ENCODE results near the gene TTBK1. TPM values are rescaled to one million over a fixed set of nuclear protein-coding genes. Genes with fewer than 3 reads are reported as not detected.
"Not testable (repeated sequence)": the region's sequence is repeated elsewhere in the genome, so short reads cannot be mapped to it uniquely, and the experiment has no call there.

Gene TTBK1
- total RNA-seq, 4 donors from 2014 or later, result not detected

DNA sequence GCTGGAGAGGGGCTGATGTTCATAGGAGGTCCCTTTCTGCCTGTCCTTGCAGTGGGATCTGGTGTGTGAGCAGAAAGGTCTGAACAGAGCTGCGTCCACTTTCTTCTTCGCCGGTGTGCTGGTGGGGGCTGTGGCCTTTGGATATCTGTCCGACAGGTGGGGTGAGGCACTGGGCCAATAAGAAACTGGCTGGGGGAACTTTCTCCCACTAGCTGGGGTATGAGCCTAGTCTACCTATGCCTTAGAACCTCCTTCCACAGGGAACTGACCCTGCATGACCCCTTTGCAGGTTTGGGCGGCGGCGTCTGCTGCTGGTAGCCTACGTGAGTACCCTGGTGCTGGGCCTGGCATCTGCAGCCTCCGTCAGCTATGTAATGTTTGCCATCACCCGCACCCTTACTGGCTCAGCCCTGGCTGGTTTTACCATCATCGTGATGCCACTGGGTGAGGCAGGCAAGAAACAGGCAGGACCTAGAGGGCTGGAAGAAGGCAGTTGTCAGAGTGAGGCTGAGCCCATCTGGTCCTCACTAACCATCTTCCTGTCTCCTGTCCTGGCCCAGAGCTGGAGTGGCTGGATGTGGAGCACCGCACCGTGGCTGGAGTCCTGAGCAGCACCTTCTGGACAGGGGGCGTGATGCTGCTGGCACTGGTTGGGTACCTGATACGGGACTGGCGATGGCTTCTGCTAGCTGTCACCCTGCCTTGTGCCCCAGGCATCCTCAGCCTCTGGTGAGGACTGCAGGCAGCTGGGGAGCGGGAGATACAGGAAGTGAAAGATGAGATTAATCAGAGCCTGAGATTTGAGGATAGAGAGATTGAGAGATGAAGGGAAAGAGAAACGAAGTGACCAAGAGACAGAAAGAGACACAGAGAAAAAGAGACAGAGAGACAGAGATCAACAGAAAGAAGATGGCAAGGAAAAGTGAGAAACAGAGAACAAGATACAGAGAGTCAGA lies 56.3 kb downstream of the TTBK1 start:
- peaks cover 25% of the 10 kb centered on the region for H3K27me3 ChIP-seq
- H3K4me1 ChIP-seq, result no peaks in the 10 kb centered on the region
- no peaks in the 10 kb centered on the region for H3K36me3 ChIP-seq
- no peak for TF ChIP-seq POLR2A (IDR thresholded peaks at IDR 0.05)
- TF ChIP-seq POLR2AphosphoS5 (IDR thresholded peaks at IDR 0.05), result no peak
- TF ChIP-seq, protein P1, sequence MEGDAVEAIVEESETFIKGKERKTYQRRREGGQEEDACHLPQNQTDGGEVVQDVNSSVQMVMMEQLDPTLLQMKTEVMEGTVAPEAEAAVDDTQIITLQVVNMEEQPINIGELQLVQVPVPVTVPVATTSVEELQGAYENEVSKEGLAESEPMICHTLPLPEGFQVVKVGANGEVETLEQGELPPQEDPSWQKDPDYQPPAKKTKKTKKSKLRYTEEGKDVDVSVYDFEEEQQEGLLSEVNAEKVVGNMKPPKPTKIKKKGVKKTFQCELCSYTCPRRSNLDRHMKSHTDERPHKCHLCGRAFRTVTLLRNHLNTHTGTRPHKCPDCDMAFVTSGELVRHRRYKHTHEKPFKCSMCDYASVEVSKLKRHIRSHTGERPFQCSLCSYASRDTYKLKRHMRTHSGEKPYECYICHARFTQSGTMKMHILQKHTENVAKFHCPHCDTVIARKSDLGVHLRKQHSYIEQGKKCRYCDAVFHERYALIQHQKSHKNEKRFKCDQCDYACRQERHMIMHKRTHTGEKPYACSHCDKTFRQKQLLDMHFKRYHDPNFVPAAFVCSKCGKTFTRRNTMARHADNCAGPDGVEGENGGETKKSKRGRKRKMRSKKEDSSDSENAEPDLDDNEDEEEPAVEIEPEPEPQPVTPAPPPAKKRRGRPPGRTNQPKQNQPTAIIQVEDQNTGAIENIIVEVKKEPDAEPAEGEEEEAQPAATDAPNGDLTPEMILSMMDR (IDR thresholded peaks at IDR 0.05), result no peak
- TF ChIP-seq EP300 (IDR thresholded peaks at IDR 0.05), result no peak
- H3K27ac ChIP-seq, result no peak overlapping the region
- no peak overlapping the region for H3K4me3 ChIP-seq
- 64% methylated on average over 14 of the region's 18 CpGs for WGBS
- DNase-seq (ENCODE audit: low spot score in 2 of 2), result peak in 1 of 2 donors; percentile 74
- no peaks in the 10 kb centered on the region for H3K9me3 ChIP-seq

DNA sequence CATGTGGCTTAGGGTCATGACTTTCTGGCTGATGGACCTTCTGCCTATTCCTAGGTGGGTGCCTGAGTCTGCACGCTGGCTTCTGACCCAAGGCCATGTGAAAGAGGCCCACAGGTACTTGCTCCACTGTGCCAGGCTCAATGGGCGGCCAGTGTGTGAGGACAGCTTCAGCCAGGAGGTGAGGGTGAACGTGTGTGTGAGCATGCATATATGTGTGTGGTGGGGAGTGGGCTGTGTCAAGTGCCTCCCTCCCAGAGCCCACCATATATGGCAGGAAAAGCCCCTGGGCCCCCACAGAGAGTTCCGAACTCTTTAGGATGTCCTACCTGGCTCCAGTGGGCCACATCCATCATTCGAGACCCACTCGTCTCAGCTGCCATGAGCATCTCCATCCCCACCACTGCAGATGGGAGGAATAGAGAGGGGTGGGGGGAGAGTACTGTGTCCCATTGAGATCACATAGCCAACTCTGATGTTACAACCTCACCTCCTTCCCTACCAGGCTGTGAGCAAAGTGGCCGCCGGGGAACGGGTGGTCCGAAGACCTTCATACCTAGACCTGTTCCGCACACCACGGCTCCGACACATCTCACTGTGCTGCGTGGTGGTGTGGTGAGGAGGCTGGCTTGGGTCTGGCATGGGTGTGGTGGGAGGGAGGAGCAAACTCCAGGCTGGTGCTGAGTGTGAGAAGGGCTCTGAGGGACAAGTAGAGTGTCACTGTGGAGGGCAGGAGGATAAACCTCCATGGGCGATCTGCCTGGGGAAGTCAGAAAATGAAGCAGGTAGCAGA lies 58.0 kb downstream of the TTBK1 start:
- no peak overlapping the region for H3K4me3 ChIP-seq
- TF ChIP-seq, protein P1 (IDR thresholded peaks at IDR 0.05), result no peak
- TF ChIP-seq EP300 (IDR thresholded peaks at IDR 0.05) (no peak), POLR2AphosphoS5 (IDR thresholded peaks at IDR 0.05) (no peak), POLR2A (IDR thresholded peaks at IDR 0.05) (no peak)
- H3K4me1 ChIP-seq, result no peaks in the 10 kb centered on the region
- peaks cover 25% of the 10 kb centered on the region for H3K27me3 ChIP-seq
- no peaks in the 10 kb centered on the region for H3K9me3 ChIP-seq
- 89% methylated on average over 15 of the region's 15 CpGs for WGBS
- H3K27ac ChIP-seq, result no peak overlapping the region
- H3K36me3 ChIP-seq, result no peaks in the 10 kb centered on the region
- DNase-seq (ENCODE audit: low spot score in 2 of 2), result peak in 1 of 2 donors; percentile 68

DNA sequence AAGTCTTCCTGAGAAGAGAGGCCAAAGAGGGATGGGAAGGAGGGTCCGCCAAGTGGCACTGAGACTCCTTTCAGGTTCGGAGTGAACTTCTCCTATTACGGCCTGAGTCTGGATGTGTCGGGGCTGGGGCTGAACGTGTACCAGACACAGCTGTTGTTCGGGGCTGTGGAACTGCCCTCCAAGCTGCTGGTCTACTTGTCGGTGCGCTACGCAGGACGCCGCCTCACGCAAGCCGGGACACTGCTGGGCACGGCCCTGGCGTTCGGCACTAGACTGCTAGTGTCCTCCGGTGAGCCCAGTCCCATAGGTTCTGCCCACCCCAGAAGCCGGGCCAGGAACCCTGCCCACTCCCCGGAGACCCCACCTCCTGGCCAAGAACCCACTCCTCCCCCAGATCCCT lies 58.8 kb downstream of the TTBK1 start:
- TF ChIP-seq EP300 (IDR thresholded peaks at IDR 0.05), result no peak
- TF ChIP-seq POLR2AphosphoS5 (IDR thresholded peaks at IDR 0.05), result no peak
- TF ChIP-seq POLR2A (IDR thresholded peaks at IDR 0.05), result no peak
- TF ChIP-seq, protein P1 (IDR thresholded peaks at IDR 0.05), result no peak
- H3K27me3 ChIP-seq, result peaks cover 25% of the 10 kb centered on the region

GRCh38 chr6:43303006-43303405 lies 59.7 kb downstream of the TTBK1 start:
- H3K27me3 ChIP-seq, result peaks cover 19% of the 10 kb centered on the region
- H3K36me3 ChIP-seq, H3K4me1 ChIP-seq, H3K9me3 ChIP-seq, H3K4me3 ChIP-seq, H3K27ac ChIP-seq: not testable (repeated sequence)
- DNase-seq (ENCODE audit: low spot score in 2 of 2), result peak in 1 of 2 donors; percentile 34
- WGBS, result 88% methylated on average over 11 of the region's 11 CpGs

More for the DNA sequence above, 58.8 kb downstream of the TTBK1 start:
- H3K4me1 ChIP-seq, result no peaks in the 10 kb centered on the region
- H3K27ac ChIP-seq, result no peak overlapping the region
- H3K36me3 ChIP-seq, result no peaks in the 10 kb centered on the region
- no peak overlapping the region for H3K4me3 ChIP-seq
- 76% methylated on average over 19 of the region's 19 CpGs for WGBS
- H3K9me3 ChIP-seq, result no peaks in the 10 kb centered on the region
- DNase-seq (ENCODE audit: low spot score in 2 of 2), result peak in 1 of 2 donors; percentile 66

GRCh38 chr6:43303751-43304331 lies 60.6 kb downstream of the TTBK1 start:
- no peak overlapping the region for H3K27ac ChIP-seq
- peaks cover 13% of the 10 kb centered on the region for H3K27me3 ChIP-seq
- no peak for DNase-seq (ENCODE audit: low spot score in 2 of 2)

More at GRCh38 chr6:43303751-43304331, 60.6 kb downstream of the TTBK1 start:
- Histone ChIP-seq H3K4me1 (peaks cover 9% of the 10 kb centered on the region), H3K9me3 (no peaks in the 10 kb centered on the region), H3K4me3 (no peak overlapping the region), H3K36me3 (no peaks in the 10 kb centered on the region)
- TF ChIP-seq, protein P1 (IDR thresholded peaks at IDR 0.05), result no peak
- TF ChIP-seq POLR2AphosphoS5 (IDR thresholded peaks at IDR 0.05) (no peak), EP300 (IDR thresholded peaks at IDR 0.05) (no peak), POLR2A (IDR thresholded peaks at IDR 0.05) (no peak)
- WGBS, result 66% methylated on average over 7 of the region's 8 CpGs

Measured in suprapubic skin (tissue), 4 donors.